Keratinocyte (primary cell): ENCODE results near the gene SETD9. TPM values are rescaled to one million over a fixed set of nuclear protein-coding genes. Genes with fewer than 3 reads are reported as not detected.

ENCODE experiments used
- DNase-seq: peaks from one replicate; pipeline ENCODE4 v3.0.0-alpha.2; 2011; ENCODE audit warnings: low read depth, missing footprints, low spot score
- FAIRE-seq: peaks from 2 replicates; lab custom pipeline; 2011; peaks lifted over from hg19 to GRCh38; lab: Jason Lieb, UNC
- H2AFZ ChIP-seq: 2 replicates; pipeline ENCODE4 v1.6.0; 2012; ENCODE audit warnings: low read length, control low read depth, inconsistent platforms; ENCODE audit not compliant: control insufficient read depth
- H3K27ac ChIP-seq: 2 replicates; pipeline ENCODE4 v1.5.1; 2011; ENCODE audit warnings: low read length; ENCODE audit not compliant: control insufficient read depth, insufficient read depth
- H3K27me3 ChIP-seq: 3 replicates; pipeline ENCODE4 v1.6.0; 2011; ENCODE audit warnings: low read length; ENCODE audit not compliant: control insufficient read depth, insufficient read depth; ENCODE audit errors: extremely low read depth
- H3K36me3 ChIP-seq, 2 experiments: 2 replicates in 1 of 2; 3 replicates in 1 of 2; pipeline ENCODE4 v1.5.1; 2011; ENCODE audit warnings: low read length in 2 of 2, mild to moderate bottlenecking in 1 of 2; ENCODE audit not compliant: control insufficient read depth in 2 of 2, insufficient read depth in 2 of 2; ENCODE audit errors: extremely low read depth in 1 of 2
- H3K4me1 ChIP-seq: 3 replicates; pipeline ENCODE4 v1.5.1; 2011; ENCODE audit warnings: low read length; ENCODE audit not compliant: control insufficient read depth, insufficient read depth; ENCODE audit errors: extremely low read depth
- H3K4me2 ChIP-seq: 3 replicates; pipeline ENCODE4 v1.6.0; 2011; ENCODE audit warnings: low read depth, low read length; ENCODE audit not compliant: control insufficient read depth, insufficient read depth; ENCODE audit errors: extremely low read depth
- H3K4me3 ChIP-seq, 3 experiments: fragments of 200-600 bp in 1 of 3; sonication (generic) in 1 of 3; 2 replicates in 2 of 3; 3 replicates in 1 of 3; pipeline ENCODE4 v1.5.1; 2011 to 2016; ENCODE audit warnings: low read length in 3 of 3, mild to moderate bottlenecking in 3 of 3, control low read depth in 2 of 3, inconsistent platforms in 1 of 3, low read depth in 1 of 3, mixed read lengths in 1 of 3, mixed run types in 1 of 3, moderate library complexity in 1 of 3; ENCODE audit not compliant: control insufficient read depth in 2 of 3, insufficient read depth in 2 of 3; ENCODE audit errors: extremely low read depth in 1 of 3
- H3K79me2 ChIP-seq: 2 replicates; pipeline ENCODE4 v1.6.0; 2012; ENCODE audit warnings: low read length; ENCODE audit not compliant: control insufficient read depth, insufficient read depth
- H3K9ac ChIP-seq: 3 replicates; pipeline ENCODE4 v1.6.0; 2011; ENCODE audit warnings: low read length; ENCODE audit not compliant: control insufficient read depth, insufficient read depth; ENCODE audit errors: extremely low read depth
- H3K9me1 ChIP-seq: 3 replicates; pipeline ENCODE4 v1.6.0; 2011; ENCODE audit warnings: low read length; ENCODE audit not compliant: control insufficient read depth, insufficient read depth; ENCODE audit errors: extremely low read depth
- H3K9me3 ChIP-seq: 2 replicates; pipeline ENCODE4 v1.5.1; 2012; ENCODE audit warnings: low read depth, low read length; ENCODE audit not compliant: control insufficient read depth
- H4K20me1 ChIP-seq: 3 replicates; pipeline ENCODE4 v1.6.0; 2011; ENCODE audit warnings: low read length; ENCODE audit not compliant: control insufficient read depth, insufficient read depth; ENCODE audit errors: extremely low read depth
- CTCF ChIP-seq, 3 experiments: IDR thresholded peaks in 1 of 3; conservative IDR thresholded peaks in 1 of 3; optimal IDR thresholded peaks in 1 of 3; 2 replicates in 2 of 3; 3 replicates in 1 of 3; pipeline versions ENCODE3 to v1.5.1; 2011; ENCODE audit warnings: low read length in 3 of 3, mild to moderate bottlenecking in 3 of 3, moderate library complexity in 2 of 3, control low read depth in 1 of 3, inconsistent platforms in 1 of 3; ENCODE audit not compliant: insufficient read depth in 2 of 3; ENCODE audit errors: extremely low read depth in 1 of 3
- EZH2 ChIP-seq: IDR thresholded peaks from one replicate; pipeline ENCODE4 v1.6.1; 2012; ENCODE audit warnings: inconsistent platforms, mild to moderate bottlenecking, low read length, moderate library complexity
- dilution Hi-C: fragments of 300-500 bp; cut with MboI; formaldehyde crosslinking; loops from one replicate; pipeline ENCODE4 v1.7.0; 2020; ENCODE audit warnings: low sequenced_read_pairs; ENCODE audit not compliant: extremely low pct_ligation_motif_present
- polyA plus RNA-seq, 5 experiments: library from polyadenylated mRNA; depleted of rRNA in 3 of 5; stranded (reverse) in 3 of 5; stranded (forward) in 1 of 5; unstranded in 1 of 5; fragments of >200 nt; gene quantifications; 1 replicate in 1 of 5; 2 replicates in 3 of 5; 3 replicates in 1 of 5; pipeline versions ENCODE4 v1.2.1 to v1.2.3, GENCODE V29; 2011 to 2012; ENCODE audit warnings: missing spikeins in 2 of 5, low read depth in 1 of 5, low replicate concordance in 1 of 5

SETD9 gene
- polyA plus RNA-seq, 1 donor (not counting 4 experiments of a cell fraction or from before 2014, with no cell fraction given): 4.7 TPM

DNA sequence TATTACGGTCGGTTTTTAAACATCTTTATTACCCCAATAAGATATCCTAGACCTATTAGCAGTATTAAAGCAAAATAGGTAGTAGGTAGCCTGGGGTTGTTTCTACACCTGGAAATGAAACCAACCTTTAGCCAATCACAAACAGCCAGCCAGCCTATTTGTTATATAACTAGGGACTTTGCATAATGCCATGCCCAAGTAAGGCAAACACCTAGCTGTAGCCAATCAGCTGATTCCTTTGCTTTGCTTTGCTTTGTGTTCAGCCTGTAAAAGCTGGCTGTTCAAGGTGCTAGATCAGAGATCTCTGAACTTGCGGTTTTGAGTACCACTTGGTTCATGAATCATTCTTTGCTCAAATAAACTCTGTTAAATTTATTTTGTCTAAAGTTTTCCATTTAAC, 46.5 kb upstream of the SETD9 start:
- Histone ChIP-seq H3K9ac (no peak overlapping the region), H3K79me2 (no peaks in the 10 kb centered on the region), H3K9me1 (no peaks in the 10 kb centered on the region), H3K27me3 (no peaks in the 10 kb centered on the region), H3K36me3 (peaks cover 1 to 5% of the 10 kb centered on the region in 2 experiments), H4K20me1 (no peaks in the 10 kb centered on the region), H3K4me1 (no peaks in the 10 kb centered on the region), H3K9me3 (no peaks in the 10 kb centered on the region), H3K4me2 (no peak overlapping the region), H3K27ac (no peak overlapping the region), H2AFZ (no peak overlapping the region), H3K4me3 (no peak overlapping the region)
- FAIRE-seq: no peak
- no peak for TF ChIP-seq CTCF (optimal IDR thresholded peaks at IDR 0.05 in 1 of 3, IDR thresholded peaks at IDR 0.05 in 1 of 3, conservative IDR thresholded peaks at IDR 0.05 in 1 of 3; ENCODE audit: extremely low read depth in 1 of 3, insufficient read depth in 2 of 3, low read length in 3 of 3)
- no peak for TF ChIP-seq EZH2
- DNase-seq: no peak
- dilution Hi-C loops: no loop called here

GRCh38 chr5:56871777-56872176, 37.6 kb upstream of the SETD9 start:
- Histone ChIP-seq H4K20me1 (no peaks in the 10 kb centered on the region), H3K36me3 (peaks cover 6% of the 10 kb centered on the region in 2 experiments), H3K27ac (no peak overlapping the region), H3K9me1 (no peaks in the 10 kb centered on the region), H3K4me2 (no peak overlapping the region), H3K4me3 (no peak overlapping the region), H3K4me1 (peaks cover 4% of the 10 kb centered on the region), H3K9ac (no peak overlapping the region), H3K79me2 (no peaks in the 10 kb centered on the region), H3K27me3 (no peaks in the 10 kb centered on the region), H2AFZ (no peak overlapping the region), H3K9me3 (no peaks in the 10 kb centered on the region)
- no peak for FAIRE-seq
- no peak for DNase-seq
- dilution Hi-C loops: no loop called here
- TF ChIP-seq EZH2: no peak

DNA sequence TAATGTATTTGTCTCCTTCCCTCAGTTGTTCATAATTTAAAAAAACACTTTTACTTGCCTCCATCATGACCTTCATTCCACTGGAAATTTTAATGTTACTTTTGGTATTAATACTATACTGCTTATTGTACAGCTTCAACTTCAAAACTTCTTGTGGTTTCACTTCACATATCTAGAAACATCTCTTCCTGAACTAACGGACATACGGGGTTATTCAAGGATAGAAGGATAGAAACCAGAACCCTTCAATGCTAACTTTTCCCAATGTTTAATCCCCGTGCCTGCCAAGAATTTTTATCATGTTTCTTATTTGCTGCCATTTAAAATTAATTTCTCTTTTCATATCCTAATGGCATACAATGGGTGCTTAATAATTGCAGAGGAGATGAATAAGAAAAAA, 36.3 kb upstream of the SETD9 start:
- Histone ChIP-seq H3K4me3 (no peak overlapping the region), H3K9me3 (no peaks in the 10 kb centered on the region), H3K9ac (no peak overlapping the region), H4K20me1 (no peaks in the 10 kb centered on the region), H2AFZ (no peak overlapping the region), H3K4me1 (peaks cover 4% of the 10 kb centered on the region), H3K9me1 (no peaks in the 10 kb centered on the region), H3K79me2 (no peaks in the 10 kb centered on the region), H3K36me3 (peaks cover 6% of the 10 kb centered on the region in 2 experiments), H3K4me2 (no peak overlapping the region), H3K27me3 (no peaks in the 10 kb centered on the region), H3K27ac (no peak overlapping the region)
- FAIRE-seq (no peak), DNase-seq (no peak)
- dilution Hi-C loops: no loop called here
- TF ChIP-seq CTCF (optimal IDR thresholded peaks at IDR 0.05 in 1 of 3, IDR thresholded peaks at IDR 0.05 in 1 of 3, conservative IDR thresholded peaks at IDR 0.05 in 1 of 3; ENCODE audit: extremely low read depth in 1 of 3, insufficient read depth in 2 of 3, low read length in 3 of 3): no peak
- no peak for TF ChIP-seq EZH2
